Suppressor macrophage treated with lipopolysaccharide for 1 hour (primary cell): ENCODE data around the gene F10.

Experiments used
- DNase-seq, 3 donors: peaks; one replicate each; pipeline ENCODE4 v3.0.0-alpha.2; 2020 to 2022

F10 gene

GRCh38 chr13:113139577-113139976 lies 17.0 kb downstream of the F10 start:
- no peak for DNase-seq

- DNase-seq, result no peak
These were observed 18.3 kb downstream of the F10 start for GRCh38 chr13:113140677-113141600.

- no peak for DNase-seq
These were observed 19.0 kb downstream of the F10 start for GRCh38 chr13:113141601-113141970.

GRCh38 chr13:113142876-113143275 lies 20.3 kb downstream of the F10 start:
- no peak for DNase-seq

GRCh38 chr13:113143466-113144254 lies 21.1 kb downstream of the F10 start:
- DNase-seq, result no peak

GRCh38 chr13:113144255-113144629 lies 21.6 kb downstream of the F10 start:
- DNase-seq, result no peak

- peak in 1 of 3 donors; percentile 31 for DNase-seq
These were observed 22.9 kb downstream of the F10 start for GRCh38 chr13:113145496-113145895.

- DNase-seq, result no peak
These were observed 23.5 kb downstream of the F10 start for GRCh38 chr13:113145911-113146598.

- DNase-seq, result no peak
These were observed 24.2 kb downstream of the F10 start for GRCh38 chr13:113146750-113147149.

- DNase-seq, result no peak
These were observed 24.6 kb downstream of the F10 start for GRCh38 chr13:113147206-113147605.

GRCh38 chr13:113148407-113148806 lies 25.8 kb downstream of the F10 start:
- DNase-seq, result no peak

- DNase-seq, result no peak
These were observed 26.4 kb downstream of the F10 start for GRCh38 chr13:113148940-113149503.

GRCh38 chr13:113149711-113150549 lies 27.3 kb downstream of the F10 start:
- no peak for DNase-seq

GRCh38 chr13:113150550-113151365 lies 28.2 kb downstream of the F10 start:
- no peak for DNase-seq

- peak; percentile 90 to 91 (median 91) for DNase-seq
These were observed 29.4 kb downstream of the F10 start for GRCh38 chr13:113151745-113152690.

- DNase-seq, result no peak
These were observed 30.0 kb downstream of the F10 start for GRCh38 chr13:113152691-113152983.

- DNase-seq, result peak in 2 of 3 donors; percentile 34 to 46
These were observed 30.6 kb downstream of the F10 start for GRCh38 chr13:113152984-113153809.

- peak; percentile 60 to 89 (median 79) for DNase-seq
These were observed 31.5 kb downstream of the F10 start for GRCh38 chr13:113153810-113154748.
